ENCODE measurements around the gene CPA2. TPM values are rescaled to one million over a fixed set of nuclear protein-coding genes. Genes with fewer than 3 reads are reported as not detected.

Gene CPA2
- polyA plus RNA-seq, 1 of the 3 experiments (the other 2 are of a cell fraction) = 0.03 TPM

GRCh38 chr7:130298544-130299326 lies 32.1 kb downstream of the CPA2 start:
- TF ChIP-seq TCF12 (IDR thresholded peaks at IDR 0.05) = no peak
- H3K27ac ChIP-seq (ENCODE audit: low read depth in 2 of 2, low read length in 1 of 2) = peak overlapping the region in 1 of 2 experiments; percentile 31; a peak in 1 of 4 replicates
- 88% methylated on average over 5 of the region's 5 CpGs for WGBS (ENCODE audit: low lambda C conversion rate)
- H2AFZ ChIP-seq (ENCODE audit: low read depth) = no peak overlapping the region
- no peaks in the 10 kb centered on the region for H3K9me3 ChIP-seq
- H3F3A ChIP-seq (replicated peaks; ENCODE audit: insufficient read depth) = peaks cover under 1% of the 10 kb centered on the region
- H3K4me2 ChIP-seq = no peak overlapping the region
- DNase-seq = no peak
- H3K36me3 ChIP-seq (replicated peaks in 1 of 2; ENCODE audit: control insufficient read depth in 1 of 2, insufficient read depth in 2 of 2, low read length in 1 of 2) = peaks cover 4 to 7% of the 10 kb centered on the region in 2 experiments
- no peak overlapping the region for H3K4me3 ChIP-seq (ENCODE audit: low read depth in 2 of 2, low read length in 1 of 2)
- H3K27me3 ChIP-seq (ENCODE audit: insufficient read depth) = no peaks in the 10 kb centered on the region
- H4K20me1 ChIP-seq (ENCODE audit: insufficient read depth) = no peaks in the 10 kb centered on the region
- no peak overlapping the region for H3K9ac ChIP-seq
- H3K9me2 ChIP-seq = no peaks in the 10 kb centered on the region
- peaks cover under 1 to 11% of the 10 kb centered on the region in 2 experiments; a peak in 1 of 4 replicates for H3K4me1 ChIP-seq (ENCODE audit: control insufficient read depth in 1 of 2, insufficient read depth in 2 of 2, low read depth in 1 of 2, low read length in 1 of 2)
- ChIA-PET POLR2A (no interaction called here), CTCF (interaction anchor here (0.7 kb wide), 1 partner anchor 914 kb away, joined by 3 read pairs; no protein-coding TSS in a partner anchor)
- H3K79me2 ChIP-seq (ENCODE audit: insufficient read depth) = no peaks in the 10 kb centered on the region; the same call in 1 of the 2 replicates

- Histone ChIP-seq H3K9me2 (no peaks in the 10 kb centered on the region), H3K4me1 (ENCODE audit: control insufficient read depth in 1 of 2, insufficient read depth in 2 of 2, low read depth in 1 of 2, low read length in 1 of 2) (peaks cover 0 to 11% of the 10 kb centered on the region in 2 experiments; a peak in 1 of 4 replicates), H3K9ac (no peak overlapping the region), H3K36me3 (replicated peaks in 1 of 2; ENCODE audit: control insufficient read depth in 1 of 2, insufficient read depth in 2 of 2, low read length in 1 of 2) (peaks cover 4 to 15% of the 10 kb centered on the region in 2 experiments), H3F3A (replicated peaks; ENCODE audit: insufficient read depth) (no peaks in the 10 kb centered on the region), H2AFZ (ENCODE audit: low read depth) (no peak overlapping the region), H3K79me2 (ENCODE audit: insufficient read depth) (no peaks in the 10 kb centered on the region), H4K20me1 (ENCODE audit: insufficient read depth) (no peaks in the 10 kb centered on the region), H3K27me3 (ENCODE audit: insufficient read depth) (no peaks in the 10 kb centered on the region), H3K27ac (ENCODE audit: low read depth in 2 of 2, low read length in 1 of 2) (no peak overlapping the region; a peak in 1 of 4 replicates), H3K4me3 (ENCODE audit: low read depth in 2 of 2, low read length in 1 of 2) (no peak overlapping the region), H3K9me3 (no peaks in the 10 kb centered on the region), H3K4me2 (no peak overlapping the region)
- POLR2A ChIA-PET = no interaction called here
- no peak for TF ChIP-seq GATA2 (CRISPR knock-in tag; IDR thresholded peaks at IDR 0.05)
- TF ChIP-seq PBX3 (IDR thresholded peaks at IDR 0.05) = no peak
- no peak for TF ChIP-seq MEF2A (IDR thresholded peaks at IDR 0.05; ENCODE audit: borderline replicate concordance, low read depth)
- no peak for TF ChIP-seq FOXM1 (IDR thresholded peaks at IDR 0.05; ENCODE audit: low read depth)
- no peak for TF ChIP-seq YY1 (IDR thresholded peaks at IDR 0.05; ENCODE audit: low read depth)
- TF ChIP-seq JUND (IDR thresholded peaks at IDR 0.05) = no peak
- no peak for TF ChIP-seq ELF1 (IDR thresholded peaks at IDR 0.05)
- CTCF ChIA-PET = interaction anchor here (1.0 kb wide), 1 partner anchor 22 kb away, joined by 6 read pairs; no protein-coding TSS in a partner anchor
- no peak for DNase-seq
- WGBS (ENCODE audit: low lambda C conversion rate) = 78% methylated on average over 7 of the region's 7 CpGs
Observed at GRCh38 chr7:130299866-130300265, 33.2 kb downstream of the CPA2 start.

GRCh38 chr7:130301501-130302020 lies 34.9 kb downstream of the CPA2 start:
- Histone ChIP-seq H3K9ac (no peak overlapping the region), H3K27ac (ENCODE audit: low read depth in 2 of 2, low read length in 1 of 2) (no peak overlapping the region), H3K4me2 (no peak overlapping the region), H4K20me1 (ENCODE audit: insufficient read depth) (no peaks in the 10 kb centered on the region), H3K9me3 (no peaks in the 10 kb centered on the region), H3K4me1 (ENCODE audit: control insufficient read depth in 1 of 2, insufficient read depth in 2 of 2, low read depth in 1 of 2, low read length in 1 of 2) (peaks cover 0 to 12% of the 10 kb centered on the region in 2 experiments; a peak in 1 of 4 replicates), H3K79me2 (ENCODE audit: insufficient read depth) (no peaks in the 10 kb centered on the region), H2AFZ (ENCODE audit: low read depth) (no peak overlapping the region), H3K9me2 (no peaks in the 10 kb centered on the region), H3K36me3 (replicated peaks in 1 of 2; ENCODE audit: control insufficient read depth in 1 of 2, insufficient read depth in 2 of 2, low read length in 1 of 2) (peaks cover 4 to 15% of the 10 kb centered on the region in 2 experiments), H3F3A (replicated peaks; ENCODE audit: insufficient read depth) (no peaks in the 10 kb centered on the region), H3K27me3 (ENCODE audit: insufficient read depth) (no peaks in the 10 kb centered on the region), H3K4me3 (ENCODE audit: low read depth in 2 of 2, low read length in 1 of 2) (no peak overlapping the region)
- WGBS (ENCODE audit: low lambda C conversion rate) = 88% methylated on average over 8 of the region's 8 CpGs
- POLR2A ChIA-PET = no interaction called here
- DNase-seq = no peak
- no peak for TF ChIP-seq SMC3 (IDR thresholded peaks at IDR 0.05; ENCODE audit: low read depth, low read length)
- TF ChIP-seq SIN3A (IDR thresholded peaks at IDR 0.05; ENCODE audit: borderline replicate concordance, low read depth, low read length) = no peak
- no peak for TF ChIP-seq NFIC (IDR thresholded peaks at IDR 0.05; ENCODE audit: borderline replicate concordance)
- no peak for TF ChIP-seq RAD21 (IDR thresholded peaks at IDR 0.05; ENCODE audit: low read length)
- no peak for TF ChIP-seq MXI1 (IDR thresholded peaks at IDR 0.05; ENCODE audit: low read depth, low read length)
- no peak for TF ChIP-seq ZBTB33 (IDR thresholded peaks at IDR 0.05; ENCODE audit: borderline replicate concordance, low read depth)
- no peak for TF ChIP-seq GABPA (IDR thresholded peaks at IDR 0.05; ENCODE audit: low read depth)
- TF ChIP-seq EP300 (IDR thresholded peaks at IDR 0.05; ENCODE audit: borderline replicate concordance in 1 of 2, low read depth in 1 of 2, low read length in 1 of 2) = no peak
- TF ChIP-seq TAF1 (IDR thresholded peaks at IDR 0.05; ENCODE audit: borderline replicate concordance, low read depth, low read length) = no peak
- TF ChIP-seq CTCF (IDR thresholded peaks at IDR 0.05) = no peak
- CTCF ChIA-PET = interaction anchor here (1.4 to 1.7 kb wide), 2 partner anchors 38 to 457 kb away, joined by 4 to 5 read pairs; no protein-coding TSS in a partner anchor
